ENCODE data around the gene CENPL. TPM values are rescaled to one million over a fixed set of nuclear protein-coding genes. Genes with fewer than 3 reads are reported as not detected.
"Not testable (repeated sequence)": the region's sequence is repeated elsewhere in the genome, so short reads cannot be mapped to it uniquely, and the experiment has no call there.

Gene CENPL
- total RNA-seq, 1 donor from 2014 or later: 15.0 TPM

GRCh38 chr1:173857363-173857917, 32.8 kb upstream of the CENPL start:
- no peak for DNase-seq (ENCODE audit: low read depth in 2 of 2)

DNA sequence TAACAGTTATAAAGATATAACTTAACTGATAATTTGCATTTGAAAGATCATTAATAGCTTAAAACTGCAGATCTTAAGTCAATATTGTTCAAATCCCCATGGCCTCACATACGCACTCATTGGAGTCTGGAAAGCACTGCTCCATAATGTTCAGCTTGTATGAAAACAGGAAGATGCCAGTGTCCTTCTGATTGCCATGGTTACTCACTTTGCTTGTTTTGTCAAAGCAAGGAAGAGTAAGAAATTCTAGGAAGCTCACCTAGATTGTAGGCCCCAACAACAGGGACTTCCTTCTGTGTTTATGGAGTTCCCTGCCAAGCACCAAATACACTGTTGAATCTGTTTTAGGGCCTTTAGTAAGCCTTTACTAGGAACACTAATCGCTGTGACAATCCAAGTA, 32.2 kb upstream of the CENPL start:
- peak; percentile 26 to 75 for DNase-seq (ENCODE audit: low read depth in 2 of 2)

DNA sequence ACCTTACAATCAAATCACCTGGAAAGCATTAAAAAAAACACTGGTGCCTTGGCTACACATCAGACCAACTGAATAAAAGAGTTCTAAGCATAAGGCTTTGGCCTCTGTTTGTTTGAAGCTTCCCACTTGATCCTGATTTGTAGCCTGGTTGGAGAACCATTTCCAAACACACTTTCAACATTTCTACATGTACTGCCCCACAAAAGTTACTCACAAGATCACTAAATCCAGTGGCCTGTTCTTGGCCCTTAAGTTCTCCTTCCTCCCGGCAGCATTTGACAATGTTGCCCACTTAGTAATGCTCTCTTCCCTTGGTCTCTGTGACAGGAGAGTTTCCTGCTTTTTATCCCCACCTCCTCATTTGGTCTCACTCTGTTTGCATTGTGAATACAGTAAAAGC, 31.3 kb upstream of the CENPL start:
- DNase-seq (ENCODE audit: low read depth in 2 of 2): no peak

GRCh38 chr1:173853074-173853473, 28.4 kb upstream of the CENPL start:
- DNase-seq (ENCODE audit: low read depth in 2 of 2): peak in 1 of 2 donors; percentile 89

- DNase-seq (ENCODE audit: low read depth in 2 of 2): no peak
Observed at GRCh38 chr1:173852105-173852504, 27.4 kb upstream of the CENPL start.

- DNase-seq (ENCODE audit: low read depth in 2 of 2): no peak
Observed at GRCh38 chr1:173832748-173833147, 8.1 kb upstream of the CENPL start.

- peak in 1 of 2 donors; percentile 5 for DNase-seq (ENCODE audit: low read depth in 2 of 2)
Observed at GRCh38 chr1:173827611-173828010, 2.9 kb upstream of the CENPL start.

DNA sequence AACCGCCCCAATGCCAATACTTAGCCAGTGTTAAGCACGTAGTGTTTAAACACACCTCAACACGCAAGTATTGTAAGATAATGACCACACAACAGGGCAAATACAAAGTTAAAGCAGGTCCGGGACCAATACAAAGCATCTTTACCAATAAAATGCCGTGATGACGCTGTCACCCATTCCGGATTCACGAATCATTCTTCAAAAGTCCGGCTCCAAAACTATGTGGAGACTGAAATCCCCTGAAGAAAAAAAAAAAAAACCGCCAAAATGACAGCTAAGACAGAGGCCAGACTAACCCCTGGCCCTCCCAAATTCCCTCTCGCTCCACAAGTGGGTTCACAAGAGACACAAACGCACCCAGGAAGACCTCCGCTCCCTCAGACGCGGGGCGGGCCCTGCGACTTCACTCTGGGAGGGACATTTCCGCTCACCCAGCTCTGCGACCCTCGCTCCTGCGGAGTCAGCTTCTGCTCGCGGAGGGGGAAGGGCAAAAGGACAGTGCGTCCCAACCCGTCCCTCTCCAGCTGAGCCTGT, 835 bp downstream of the CENPL start:
- DNase-seq (ENCODE audit: low read depth in 2 of 2): no peak

DNA sequence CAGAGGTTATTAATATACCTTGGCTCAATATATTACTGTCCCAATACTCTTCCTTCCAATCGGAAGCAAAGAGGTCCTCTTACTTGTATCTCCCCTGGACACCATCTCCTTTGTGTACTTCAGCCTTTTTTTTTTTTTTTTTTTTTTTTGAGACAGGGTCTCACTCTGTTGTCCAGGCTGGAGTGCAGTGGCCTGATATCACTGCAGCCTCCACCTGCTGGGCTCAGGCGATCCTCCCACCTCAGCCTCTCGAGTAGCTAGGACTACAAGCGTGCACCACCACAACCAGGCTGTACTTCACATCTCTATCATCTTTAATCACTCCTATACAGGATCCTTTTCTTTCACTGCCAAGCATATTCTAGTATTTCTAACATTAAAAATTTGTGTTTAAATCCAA, 3.0 kb downstream of the CENPL start:
- DNase-seq (ENCODE audit: low read depth in 2 of 2): no peak

DNA sequence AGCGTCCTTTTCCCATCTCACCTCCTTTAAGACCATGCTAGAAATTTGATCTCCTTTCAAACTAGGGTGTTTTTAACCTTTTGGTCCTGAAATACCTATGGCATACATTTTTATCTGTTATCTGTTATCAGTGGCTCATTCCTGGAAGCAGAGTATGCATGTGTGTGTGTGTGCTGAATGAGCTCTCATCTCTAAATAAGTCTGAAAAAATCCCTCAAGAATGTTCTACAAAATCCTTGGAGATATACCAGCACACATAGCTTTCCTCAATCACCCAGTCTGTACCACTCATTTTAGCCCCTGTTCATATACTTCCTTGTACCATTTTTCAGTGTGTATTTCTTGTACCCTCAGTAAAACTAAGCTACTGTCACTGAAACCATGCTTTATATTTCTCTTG, 6.2 kb downstream of the CENPL start:
- no peak for DNase-seq (ENCODE audit: low read depth in 2 of 2)

DNA sequence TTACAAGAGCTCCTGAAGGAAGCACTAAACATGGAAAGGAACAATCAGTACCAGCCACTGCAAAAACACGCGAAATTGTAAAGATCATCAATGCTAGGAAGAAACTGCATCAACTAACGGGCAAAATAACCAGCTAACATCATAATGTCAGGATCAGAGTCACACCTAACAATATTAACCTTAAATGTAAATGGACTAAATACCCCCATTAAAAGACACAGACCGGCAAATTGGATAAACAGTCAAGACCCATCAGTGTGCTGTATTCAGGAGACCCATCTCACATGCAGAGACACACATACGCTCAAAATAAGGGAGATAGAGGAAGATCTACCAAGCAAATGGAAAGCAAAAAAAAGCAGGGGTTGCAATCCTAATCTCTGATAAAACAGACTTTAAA, 11.0 kb downstream of the CENPL start:
- not testable (repeated sequence) for DNase-seq (ENCODE audit: low read depth in 2 of 2)

DNA sequence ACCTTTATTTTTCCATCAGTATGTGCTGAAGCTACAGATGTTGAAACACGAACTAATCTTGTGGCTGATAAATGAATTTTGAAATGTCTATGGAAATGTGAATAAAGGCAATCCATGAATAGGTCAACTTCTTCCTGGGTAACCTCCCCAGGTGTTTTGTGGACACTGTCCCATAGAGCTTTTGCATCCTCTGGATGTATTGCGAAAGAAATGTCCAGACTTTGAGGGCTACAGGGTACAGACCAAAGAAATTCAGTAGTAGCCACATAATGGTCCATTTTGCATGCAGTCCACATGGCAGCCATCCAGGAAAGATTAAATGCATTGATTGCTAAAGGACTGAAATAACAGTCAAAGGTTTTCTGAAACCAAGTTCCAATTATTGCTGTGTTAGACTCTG, 21.7 kb downstream of the CENPL start:
- no peak for DNase-seq (ENCODE audit: low read depth in 2 of 2)

- DNase-seq (ENCODE audit: low read depth in 2 of 2): not testable (repeated sequence)
Observed at GRCh38 chr1:173799995-173800394, 24.7 kb downstream of the CENPL start.

DNA sequence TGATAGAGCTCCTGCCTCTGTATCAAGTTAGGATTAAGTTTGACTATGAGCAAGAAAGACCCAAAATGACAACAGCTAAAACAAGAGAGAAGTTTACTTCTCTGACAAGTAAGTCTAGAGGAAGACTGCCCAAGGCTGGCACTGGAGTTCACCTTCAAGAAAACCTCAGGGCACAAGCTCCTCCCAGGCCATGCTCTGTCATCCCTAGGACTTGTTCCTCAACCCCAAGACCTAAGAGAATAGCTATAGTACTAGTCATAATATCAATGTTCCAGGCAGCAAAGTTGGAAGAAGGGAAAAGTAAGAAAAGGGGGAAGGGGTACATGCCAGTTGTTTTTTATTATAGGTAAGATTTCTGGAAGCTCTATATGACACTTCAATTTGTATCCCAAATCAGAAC, 26.6 kb downstream of the CENPL start:
- no peak for DNase-seq (ENCODE audit: low read depth in 2 of 2)

GRCh38 chr1:173789841-173790240, 34.8 kb downstream of the CENPL start:
- no peak for DNase-seq (ENCODE audit: low read depth in 2 of 2)

DNA sequence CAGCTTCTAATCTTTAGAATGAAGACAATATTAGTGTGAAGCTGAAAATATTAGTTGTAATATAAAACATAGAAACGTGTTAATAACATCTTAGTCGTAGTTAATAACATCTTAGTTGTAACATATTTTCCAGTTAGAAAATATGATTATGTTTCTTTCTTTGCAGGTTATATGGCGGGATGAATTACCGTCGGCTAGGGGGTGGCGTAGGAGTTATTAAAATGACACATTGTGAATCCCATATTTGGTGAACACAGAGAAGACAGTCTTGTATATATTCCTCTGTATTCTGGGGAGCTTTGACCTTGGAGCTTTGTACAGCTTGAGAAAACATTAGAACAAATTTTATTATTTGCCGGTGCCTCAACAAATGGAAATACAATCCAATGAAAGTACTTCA, 39.7 kb downstream of the CENPL start:
- DNase-seq (ENCODE audit: low read depth in 2 of 2): no peak

DNA sequence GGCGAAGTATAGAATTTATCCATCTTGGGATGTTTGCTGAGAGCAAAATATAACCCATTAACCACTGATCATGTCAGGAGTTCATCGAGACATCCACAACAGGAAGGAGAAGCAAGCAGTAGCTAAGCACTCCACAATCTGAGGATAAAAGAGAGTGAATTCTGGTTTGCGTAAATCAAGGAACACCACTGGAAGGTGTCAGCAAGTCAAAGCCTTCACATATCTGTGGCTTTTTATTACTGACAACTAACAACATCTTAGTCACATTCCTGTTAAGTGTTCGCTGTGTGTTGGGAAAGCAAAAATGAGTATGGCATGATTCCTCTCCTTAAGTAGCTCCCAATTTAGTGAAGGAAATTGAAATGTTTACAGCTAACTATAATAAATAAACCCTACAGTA, 44.7 kb downstream of the CENPL start:
- no peak for DNase-seq (ENCODE audit: low read depth in 2 of 2)

DNA sequence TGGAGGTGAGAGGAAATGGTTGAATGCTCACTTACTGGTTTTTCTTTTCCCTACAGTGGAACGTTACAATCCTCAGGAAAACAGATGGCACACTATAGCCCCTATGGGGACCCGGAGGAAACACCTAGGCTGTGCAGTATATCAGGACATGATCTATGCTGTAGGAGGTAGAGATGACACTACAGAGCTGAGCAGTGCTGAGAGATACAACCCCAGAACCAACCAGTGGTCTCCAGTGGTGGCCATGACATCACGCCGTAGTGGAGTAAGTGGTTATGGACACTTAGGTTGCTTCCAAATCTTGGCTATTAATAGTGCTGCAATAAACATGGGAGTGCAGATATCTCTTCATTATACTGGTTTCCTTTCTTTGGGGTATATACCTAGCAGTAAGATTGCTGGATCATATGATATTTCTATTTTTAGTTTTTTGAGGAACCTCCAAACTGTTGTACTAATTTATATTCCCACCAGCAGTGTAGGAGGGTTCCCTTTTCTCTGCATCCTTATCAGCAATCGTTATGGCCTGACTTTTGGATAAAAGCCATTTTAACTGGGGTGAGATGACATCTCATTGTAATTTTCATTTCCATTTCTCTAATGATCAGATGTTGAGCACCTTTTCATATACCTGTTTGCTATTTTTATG, 49.0 kb downstream of the CENPL start:
- no peak for DNase-seq (ENCODE audit: low read depth in 2 of 2)

- DNase-seq (ENCODE audit: low read depth in 2 of 2): no peak
Observed at GRCh38 chr1:173771560-173771959, 53.1 kb downstream of the CENPL start.

DNA sequence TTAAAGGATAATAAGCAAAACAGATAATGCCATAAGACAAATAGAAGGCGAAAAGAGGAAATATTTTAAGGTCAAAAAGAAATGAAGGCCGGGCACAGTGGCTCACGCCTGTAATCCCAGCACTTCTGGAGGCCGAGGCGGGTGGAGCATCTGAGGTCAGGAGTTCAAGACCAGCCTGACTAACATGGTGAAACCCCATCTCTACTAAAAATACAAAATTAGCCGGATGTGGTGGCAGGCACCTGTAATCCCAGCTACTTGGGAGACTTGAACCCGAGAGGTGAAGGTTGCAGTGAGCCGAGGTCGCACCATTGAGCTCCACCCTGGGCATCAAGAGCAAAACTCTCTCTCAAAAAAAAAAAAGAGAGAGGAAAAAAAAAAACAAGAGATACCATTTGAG, 54.4 kb downstream of the CENPL start:
- not testable (repeated sequence) for DNase-seq (ENCODE audit: low read depth in 2 of 2)

DNA sequence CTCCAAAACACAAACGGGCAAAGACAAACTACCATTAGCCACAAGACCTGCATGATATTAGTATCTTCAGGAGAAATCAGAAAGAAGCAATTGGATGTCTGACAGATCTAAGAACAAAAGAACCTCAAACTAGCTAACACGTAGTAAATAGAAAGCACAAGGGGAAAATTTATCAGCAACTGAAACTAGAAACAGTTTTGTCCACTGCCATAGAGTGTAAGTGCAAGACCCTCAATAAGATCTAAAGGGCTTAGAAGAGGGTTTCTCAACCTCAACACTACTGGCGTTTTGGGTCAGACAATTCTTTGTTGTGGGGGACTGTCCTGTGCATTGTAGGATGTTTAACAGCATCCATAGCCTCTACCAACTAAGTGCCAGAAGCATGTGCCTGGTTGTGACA, 55.9 kb downstream of the CENPL start:
- no peak for DNase-seq (ENCODE audit: low read depth in 2 of 2)

GRCh38 chr1:173768206-173768605, 56.5 kb downstream of the CENPL start:
- no peak for DNase-seq (ENCODE audit: low read depth in 2 of 2)

- DNase-seq (ENCODE audit: low read depth in 2 of 2): not testable (repeated sequence)
Observed at GRCh38 chr1:173764331-173764730, 60.4 kb downstream of the CENPL start.

Measured in dermis microvascular lymphatic vessel endothelial cell (primary cell).